GM21423 (cell line): ENCODE measurements around the gene TRMO.

Experiments used
- ATAC-seq: cut with Tn5 transposase; IDR thresholded peaks from one replicate; pipeline ENCODE4 v1.9.1; 2021; ENCODE audit warnings: mild to moderate bottlenecking, moderate library complexity; ENCODE audit not compliant: unreplicated experiment

The TRMO gene

DNA sequence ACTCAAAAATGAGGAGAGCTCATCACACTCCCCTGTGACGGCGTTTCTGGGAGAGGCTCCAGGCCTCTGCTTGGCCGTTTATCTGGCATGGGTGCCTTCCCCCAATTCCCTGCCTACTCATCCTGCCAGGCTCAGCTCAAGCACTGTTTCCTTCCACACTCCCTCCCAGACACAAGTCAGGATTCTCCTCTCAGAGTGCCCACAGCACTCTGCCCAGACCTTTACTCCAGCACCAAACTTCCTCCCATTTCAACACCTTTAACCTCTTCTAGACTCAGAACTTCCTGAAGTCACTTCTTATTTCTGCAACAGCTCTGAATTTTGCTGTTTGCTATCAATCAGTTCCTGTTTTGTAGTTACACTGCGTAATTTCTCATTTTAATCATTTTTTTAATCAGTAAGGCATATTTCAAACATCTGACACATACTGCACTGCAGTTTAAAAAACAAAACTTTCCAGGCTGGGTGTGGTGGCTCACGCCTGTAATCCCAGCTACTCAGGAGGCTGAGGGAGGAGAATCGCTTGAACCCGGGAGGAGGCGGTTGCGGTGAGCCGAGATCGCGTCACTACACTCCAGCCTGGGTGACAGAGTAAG is 16.0 kb downstream of the TRMO start:
- ATAC-seq: no peak

DNA sequence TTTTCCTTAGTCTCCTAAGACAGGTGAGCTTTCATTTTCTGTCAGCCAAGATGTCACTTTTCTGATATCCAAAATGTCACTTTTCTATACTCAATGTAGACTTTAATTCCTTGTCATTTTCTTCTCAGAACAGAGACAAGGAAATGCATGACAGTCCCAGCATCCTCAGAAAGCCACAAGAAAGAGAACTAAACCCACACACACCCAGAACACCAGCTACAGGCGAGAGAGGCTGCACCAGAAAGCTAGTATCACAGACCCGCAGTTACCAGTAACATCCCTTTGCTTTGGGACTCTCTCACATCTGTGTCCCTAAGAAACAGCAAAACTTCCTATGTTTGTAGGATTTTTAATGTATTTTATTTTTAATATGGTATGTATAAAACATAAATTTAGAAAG is 17.1 kb downstream of the TRMO start:
- no peak for ATAC-seq

DNA sequence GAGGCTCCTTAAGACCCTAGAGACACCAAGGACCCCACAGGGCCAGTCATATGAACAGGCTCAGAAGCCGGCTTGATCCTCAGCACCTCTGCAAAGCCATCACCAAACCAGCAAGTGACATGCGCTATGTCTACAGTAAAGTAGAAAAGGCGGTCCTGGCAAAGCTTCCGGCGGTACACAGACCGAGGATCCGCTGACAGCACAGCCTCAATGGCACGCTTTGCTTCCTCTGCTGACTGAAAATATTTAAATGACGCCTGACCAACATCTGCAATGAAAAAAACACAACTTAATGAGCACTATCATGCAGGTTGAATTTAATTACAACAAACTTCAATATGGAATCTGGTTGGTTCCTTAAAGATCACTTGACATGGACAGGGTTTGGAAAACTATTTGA is 17.6 kb downstream of the TRMO start:
- no peak for ATAC-seq

DNA sequence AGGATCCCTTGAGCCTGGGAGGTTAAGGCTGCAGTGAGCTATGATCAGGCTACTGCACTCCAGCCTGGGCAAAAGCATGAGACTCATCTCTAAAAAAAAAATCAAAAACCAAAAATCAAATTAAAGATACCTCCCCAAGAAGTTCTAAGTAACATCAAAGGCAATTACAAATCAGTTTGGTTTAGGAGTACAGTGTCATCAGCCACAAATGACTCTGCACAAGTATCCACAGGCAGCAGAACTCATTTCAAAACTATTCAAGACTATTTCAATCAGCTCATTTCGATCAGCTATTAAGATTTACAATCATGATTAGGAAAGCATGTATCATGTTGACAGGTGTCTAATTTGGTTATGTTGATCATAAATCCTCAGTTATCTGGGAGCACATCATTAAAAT is 19.1 kb downstream of the TRMO start:
- no peak for ATAC-seq

DNA sequence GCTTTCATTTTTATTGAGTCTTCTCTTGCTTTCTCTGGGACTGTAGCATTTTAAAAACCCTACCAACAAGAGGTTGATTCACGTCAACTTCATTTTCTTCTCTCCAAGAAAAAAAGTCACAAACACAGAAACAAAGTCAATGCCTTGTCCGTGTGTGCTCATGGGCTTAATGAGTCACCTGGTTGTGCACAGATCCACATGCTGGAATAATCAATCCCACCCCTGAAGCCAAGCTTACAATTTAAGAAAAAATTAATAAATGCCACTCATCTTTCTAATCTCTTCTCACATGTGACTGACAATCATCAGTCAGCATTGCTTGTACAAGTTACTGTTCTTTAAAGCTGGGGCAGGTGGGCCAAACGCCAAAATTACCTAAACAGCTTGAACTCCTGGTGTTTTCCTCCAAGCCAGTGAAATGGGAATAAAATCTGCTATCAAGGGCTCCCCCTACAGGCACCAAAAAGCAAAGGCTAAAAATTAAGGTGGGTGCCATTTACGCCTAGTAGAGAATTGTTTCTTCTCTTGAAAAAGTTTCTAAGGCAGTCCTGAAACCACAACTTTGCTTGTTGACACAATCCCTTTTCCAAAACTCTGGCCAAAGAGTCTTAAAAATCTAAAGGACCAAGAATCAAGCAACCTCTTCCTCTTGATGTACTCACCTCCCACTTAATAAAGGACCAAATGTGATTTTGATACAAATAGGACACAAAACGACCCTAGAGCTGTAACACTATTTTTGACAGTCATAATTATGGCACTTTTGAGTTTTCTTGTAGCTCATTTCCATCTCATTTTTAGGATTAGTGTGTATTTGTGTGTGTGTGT is 21.3 kb downstream of the TRMO start:
- ATAC-seq: no peak

DNA sequence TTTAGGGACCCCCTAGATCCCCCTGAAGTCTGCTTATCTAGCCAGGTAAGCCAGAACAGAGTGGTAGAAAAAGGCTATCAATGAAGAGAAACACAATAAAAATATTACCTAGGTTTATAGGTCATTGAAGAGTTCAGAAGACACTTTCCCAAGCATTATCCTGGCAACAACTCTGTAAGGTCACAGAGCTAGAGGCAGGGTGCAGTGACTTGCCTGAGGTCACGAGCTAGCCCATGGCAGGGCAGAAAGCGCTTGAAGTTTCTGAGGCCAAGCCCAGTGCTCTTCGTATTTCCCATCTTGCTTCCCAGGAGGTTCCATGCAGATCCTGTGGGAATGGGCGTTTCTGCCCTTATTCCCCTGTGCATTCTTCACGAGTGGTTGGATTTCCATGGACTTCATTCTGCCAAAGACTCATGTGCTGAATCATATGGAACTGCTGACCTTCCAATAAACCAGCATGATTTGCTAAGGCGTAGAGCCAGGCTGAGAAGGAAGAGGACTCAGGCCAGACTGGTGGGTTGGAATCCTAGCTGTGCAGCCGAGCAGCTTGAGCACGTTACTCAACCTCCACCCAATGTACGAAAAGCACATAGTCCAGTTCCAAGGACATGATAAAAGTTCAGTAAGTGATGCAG is 22.1 kb downstream of the TRMO start:
- no peak for ATAC-seq

DNA sequence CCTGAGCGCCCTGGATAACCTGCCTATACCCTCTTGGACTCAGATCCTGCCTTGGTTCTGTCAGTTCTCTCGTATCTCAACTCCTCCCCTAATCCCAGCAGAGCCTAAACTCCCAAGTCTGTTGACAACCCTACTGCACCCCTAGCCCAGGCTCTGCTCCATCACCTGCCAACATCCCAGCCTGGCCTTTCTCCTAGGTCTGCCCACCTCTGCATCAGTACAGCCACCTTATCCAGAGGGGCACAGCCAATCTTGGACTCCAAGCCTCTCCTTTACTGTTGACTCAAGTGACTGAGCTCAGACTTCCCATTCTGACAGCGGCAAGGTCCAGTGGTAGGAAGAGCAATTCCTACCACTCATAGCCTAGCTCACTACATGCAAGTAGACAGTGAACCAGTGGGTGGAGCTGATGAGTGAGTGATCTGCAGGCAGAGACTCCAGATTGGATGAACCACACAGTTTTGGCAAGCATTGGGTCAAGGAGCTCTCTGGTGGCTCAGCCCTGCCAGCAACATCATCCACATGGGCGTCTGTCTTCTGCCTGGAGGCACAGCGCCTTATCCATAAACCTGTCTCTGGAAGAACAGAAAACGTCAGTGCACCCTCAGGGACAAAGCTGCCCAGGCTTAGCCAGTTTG is 26.5 kb downstream of the TRMO start:
- ATAC-seq: no peak

DNA sequence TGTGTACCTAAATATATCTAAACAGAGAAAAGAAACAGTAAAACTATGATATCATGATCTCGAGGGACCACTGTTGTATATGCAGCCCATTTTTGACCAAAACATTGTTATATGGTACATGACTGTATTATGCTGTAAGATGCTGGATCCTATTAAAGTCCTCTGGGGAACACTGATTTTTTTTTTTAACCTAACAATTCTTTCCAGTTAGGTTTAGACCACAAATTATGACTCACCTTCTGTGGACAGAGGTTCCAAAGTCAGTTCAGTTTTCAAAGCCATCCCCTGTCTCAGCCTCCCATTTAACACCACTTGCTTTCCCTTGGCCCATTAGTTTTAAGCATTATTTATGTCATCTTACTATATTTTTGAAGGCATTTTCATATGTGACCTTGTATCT is 27.1 kb downstream of the TRMO start:
- ATAC-seq: no peak

DNA sequence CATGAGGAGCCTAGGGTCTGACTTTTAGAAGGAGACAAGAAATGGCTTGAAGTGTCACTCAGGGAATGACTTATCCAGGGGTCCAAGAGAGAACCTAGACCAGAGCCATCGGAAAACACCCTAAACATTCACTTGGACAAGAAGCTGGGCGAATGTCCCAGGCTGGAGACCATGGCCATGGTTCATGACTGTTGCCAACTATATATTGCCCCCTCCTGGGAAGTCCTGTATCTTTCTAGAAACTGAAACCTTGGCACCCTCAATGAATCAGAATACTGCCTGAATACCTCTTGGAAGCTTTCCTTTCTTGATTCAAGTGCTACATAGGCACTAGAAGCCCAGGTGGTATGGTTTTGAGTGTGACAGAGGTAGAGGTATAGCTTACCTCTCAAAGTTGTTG is 29.9 kb downstream of the TRMO start:
- no peak for ATAC-seq

DNA sequence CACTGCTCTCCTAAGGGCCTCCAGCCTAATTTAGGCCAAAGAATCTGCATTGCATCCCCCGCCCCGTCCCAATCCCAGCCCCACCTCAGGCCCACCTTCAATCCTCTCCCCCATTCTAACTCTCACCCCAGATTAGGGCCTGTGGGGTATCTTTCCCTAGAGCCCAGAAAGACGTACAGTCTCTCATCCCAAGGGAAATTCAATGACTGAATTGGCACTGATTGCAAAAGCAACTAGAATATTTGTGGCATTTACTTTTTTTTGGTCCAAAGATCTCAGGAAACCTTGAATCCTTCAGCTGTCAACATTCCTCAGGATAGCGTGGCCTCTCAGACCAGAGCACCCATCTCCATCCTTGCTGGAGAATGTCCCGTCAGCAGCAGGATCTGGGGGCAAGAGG is 30.6 kb downstream of the TRMO start:
- ATAC-seq: no peak

DNA sequence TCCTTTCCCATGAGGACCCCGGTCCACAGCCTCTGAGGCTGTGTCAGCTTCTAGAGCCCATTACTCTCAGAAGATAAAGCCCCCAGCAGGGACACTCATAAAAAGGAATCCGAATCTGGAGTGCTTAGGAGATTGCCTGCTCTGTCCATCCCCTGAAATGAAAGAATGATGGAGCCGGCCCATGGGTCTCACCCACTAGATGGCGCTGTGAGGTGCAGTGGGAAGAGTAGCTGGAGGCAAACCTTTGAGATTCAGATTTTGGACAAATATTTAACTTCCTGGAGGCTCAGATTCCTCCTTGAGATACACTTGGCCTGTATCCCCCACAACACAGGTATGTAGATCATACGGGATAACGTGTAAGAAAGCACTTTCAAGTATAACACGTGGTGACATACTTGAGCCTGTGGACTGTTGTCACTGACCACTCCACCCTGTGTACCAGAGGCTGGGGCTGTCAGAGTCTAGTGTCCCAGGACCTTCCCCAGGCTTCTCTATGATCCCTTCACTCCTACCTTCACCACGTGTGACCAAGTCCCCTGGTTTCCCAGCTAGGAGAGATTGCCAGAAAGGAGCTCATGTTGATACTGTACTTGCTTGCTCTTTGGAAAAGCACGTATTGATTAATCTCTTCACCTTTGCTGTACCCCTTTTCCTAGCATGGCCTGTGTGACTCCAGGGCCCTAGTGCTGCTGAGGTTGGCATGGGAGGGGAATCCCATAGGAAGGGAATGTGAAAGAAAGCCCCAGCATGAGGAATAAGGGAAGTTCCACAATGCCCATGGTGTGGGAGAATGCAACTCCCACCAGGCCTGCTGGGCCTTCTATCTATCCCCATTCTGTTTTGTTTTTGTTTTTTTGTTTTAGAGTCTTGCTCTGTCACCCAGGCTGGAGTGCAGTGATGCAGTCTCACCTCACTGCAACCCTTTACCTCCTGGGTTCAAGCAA is 32.1 kb downstream of the TRMO start:
- no peak for ATAC-seq

DNA sequence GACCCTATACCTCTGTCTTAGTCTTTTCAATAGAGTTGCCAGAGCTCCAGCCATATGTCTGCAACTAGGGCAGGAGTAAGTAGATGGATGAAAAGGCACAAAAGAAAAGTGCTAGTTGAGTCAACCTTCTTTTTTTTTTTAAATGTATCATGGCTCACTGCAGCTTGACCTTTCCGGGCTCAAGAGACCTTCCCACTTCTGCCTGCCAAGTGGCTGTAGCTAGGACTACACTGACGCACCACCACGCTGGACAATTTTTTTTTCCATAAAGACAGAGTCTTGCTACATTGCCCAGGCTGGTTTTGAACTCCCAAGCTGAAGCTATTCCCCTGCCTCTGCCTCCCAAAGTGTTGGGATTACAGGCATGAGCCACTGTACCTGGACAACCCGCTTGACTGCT is 42.0 kb downstream of the TRMO start:
- no peak for ATAC-seq

DNA sequence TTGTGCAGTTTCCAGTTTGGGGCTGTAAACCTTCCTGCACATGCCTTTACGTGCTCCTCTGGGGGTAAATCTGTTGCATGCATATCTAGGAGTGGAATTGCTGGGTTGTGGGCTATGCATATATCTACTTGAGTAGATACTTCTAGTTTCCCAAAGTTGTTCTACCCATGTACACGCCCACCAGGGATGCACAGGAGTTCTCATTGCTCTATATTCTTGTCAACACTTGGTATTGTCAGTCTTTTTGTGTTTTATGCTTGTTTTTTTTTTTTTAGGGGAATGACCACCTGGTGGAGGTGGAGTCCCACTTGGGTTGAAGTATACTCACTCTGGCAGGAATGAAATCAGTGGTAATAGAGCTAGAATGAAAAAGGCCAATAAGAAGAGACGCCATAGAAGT is 46.2 kb downstream of the TRMO start:
- no peak for ATAC-seq

DNA sequence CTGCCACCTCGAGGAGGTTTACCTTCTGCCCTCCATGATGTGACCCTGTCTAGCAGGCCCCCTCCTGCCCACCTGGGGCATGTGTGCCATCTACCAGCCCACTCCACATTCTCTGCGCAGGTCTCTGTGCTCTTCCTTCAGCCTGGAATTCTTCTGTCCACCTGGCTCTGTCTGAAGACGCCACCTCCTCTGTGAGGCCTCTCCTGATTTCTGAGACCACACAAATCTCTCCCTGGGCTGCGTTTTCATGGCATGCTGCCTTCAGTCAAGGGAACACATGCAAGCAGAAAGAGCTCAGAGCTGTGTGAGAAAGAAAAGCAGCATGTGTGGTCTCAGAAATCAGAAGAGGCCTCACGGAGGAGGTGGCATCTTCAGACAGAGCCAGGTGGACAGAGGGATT is 47.2 kb downstream of the TRMO start:
- no peak for ATAC-seq

DNA sequence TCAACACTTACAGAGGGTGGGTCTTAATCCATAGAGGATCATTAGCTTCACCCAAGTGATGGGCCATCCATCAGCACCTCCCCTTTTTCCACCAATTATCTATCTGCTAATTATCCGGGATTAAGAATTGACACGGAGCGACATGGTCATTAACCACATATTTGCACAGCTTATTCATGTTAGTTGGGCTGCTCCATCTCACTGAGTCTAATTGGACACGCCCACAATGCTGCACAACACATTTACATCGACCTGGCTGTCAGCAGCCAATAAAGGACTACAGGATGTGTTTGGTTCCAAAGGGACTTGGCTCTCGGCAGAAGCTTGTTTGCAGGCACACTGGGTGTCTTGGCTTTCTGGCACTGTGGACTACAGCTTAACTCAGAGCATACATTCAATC is 47.7 kb downstream of the TRMO start:
- no peak for ATAC-seq

DNA sequence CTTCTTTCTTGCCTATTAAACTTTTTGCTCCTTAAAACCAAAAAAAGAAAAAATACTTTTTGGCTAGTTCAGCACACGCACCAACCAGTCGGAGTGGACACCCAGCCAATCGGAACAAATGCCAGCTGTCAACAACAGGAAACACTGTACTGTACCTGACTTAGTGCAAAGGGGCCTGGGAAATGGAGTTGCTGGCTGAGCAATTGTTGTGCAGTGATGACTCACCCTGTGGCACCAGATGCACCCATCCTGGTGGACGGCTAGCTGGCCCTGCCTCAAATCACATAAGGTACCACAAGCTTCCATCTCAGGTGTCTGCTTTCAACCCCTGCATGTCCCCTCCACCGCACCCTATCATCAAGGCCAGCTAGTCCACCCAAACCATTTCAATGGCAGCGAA is 48.4 kb downstream of the TRMO start:
- no peak for ATAC-seq

DNA sequence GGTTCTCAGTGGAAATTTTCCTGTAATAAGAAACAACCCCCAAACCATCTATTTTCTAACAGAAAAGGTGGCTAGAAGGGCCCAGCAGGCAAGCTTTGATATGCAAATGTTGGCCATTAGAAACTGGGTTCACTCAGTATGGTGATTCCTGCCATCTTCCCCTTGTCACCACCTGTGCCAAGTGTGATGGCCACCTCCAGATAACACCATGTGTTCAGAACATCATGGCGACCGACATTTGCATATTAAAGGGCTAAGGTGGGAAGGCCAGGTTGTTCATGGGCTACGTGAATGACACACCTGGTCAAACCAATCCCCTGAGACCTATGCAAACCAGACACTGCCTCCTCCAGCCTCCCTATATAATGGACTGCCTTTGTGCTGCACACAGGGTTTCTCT is 48.9 kb downstream of the TRMO start:
- ATAC-seq: no peak

DNA sequence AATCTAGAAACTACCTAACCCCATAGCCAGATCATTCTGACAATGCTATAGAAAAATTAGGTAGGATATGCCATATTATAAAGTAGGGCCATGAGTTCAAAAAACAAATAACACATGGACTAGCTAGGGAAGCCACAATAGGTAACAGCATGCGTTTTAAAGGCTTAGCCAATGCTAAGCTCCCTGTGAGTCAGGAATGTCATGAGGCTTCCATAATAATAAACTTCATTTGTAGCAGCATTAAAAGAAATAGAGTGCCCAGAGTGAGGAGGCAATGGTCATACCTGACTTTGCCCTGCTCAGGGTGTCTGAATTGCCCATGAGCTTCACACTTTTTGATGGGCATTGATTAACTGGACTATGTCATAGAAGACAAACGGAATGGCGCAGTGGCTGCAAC is 53.4 kb downstream of the TRMO start:
- ATAC-seq: no peak

DNA sequence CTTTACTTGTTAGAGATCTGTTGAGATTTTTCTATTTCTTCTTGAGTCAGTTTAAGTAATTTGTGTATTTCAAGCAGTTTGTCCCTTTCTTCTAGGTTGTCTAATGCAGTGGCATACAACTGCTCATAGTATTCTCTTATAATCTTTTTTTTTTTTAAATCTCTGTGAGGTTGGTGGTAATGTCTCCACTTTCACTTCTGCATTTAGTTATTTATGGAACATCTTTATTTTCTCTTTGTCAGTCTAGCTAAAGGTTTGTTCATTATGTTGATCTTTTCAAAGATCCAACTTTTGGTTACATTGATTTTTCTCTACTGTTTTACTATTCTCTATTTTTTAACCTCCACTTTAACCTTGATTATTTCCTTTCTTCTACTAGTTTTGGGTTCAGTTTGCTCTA is 55.5 kb downstream of the TRMO start:
- ATAC-seq: no peak

DNA sequence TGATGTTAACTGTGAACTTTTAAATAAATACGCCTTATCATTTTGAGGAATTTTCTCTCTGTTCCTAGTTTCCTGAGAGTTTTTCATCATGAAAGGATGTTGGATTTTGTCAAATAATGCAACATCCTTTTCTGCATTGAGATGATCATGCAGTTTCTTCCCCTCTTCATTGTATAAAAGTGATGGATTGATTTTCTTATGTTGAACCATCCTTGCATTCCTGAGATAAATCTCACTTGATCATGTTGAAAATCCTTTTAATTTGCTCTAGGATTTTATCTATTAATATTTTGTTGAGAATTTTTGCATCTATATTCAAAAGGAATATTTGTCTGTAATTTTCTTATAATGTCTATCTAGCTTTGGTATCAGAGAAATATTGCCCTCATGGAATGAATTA is 56.0 kb downstream of the TRMO start:
- ATAC-seq: no peak

DNA sequence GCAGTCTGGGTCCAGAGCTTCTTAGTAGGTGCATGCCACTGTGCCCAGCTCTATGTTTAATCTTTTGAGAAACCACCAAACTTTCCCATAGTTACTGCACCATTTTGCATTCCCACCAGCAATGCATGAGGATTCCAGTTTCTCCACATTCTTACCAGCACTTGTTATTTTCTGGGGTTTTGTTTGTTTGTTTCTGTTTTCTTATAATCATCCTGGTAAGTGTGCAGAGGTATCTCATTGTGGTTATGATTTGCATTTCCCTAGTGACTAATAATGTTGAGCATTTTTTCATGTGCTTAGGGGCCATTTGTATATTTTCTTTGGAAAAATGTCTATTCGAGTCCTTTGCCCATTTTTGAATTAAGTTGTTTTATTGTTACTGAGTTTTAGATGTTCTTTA is 57.9 kb downstream of the TRMO start:
- no peak for ATAC-seq
